SU-DHL-6 (cell line): Measurements from ENCODE around the gene MEAK7.

Source experiments
- CTCF ChIP-seq: fragments of 200-600 bp; sonication (generic); IDR thresholded peaks from one replicate; pipeline ENCODE4 v1.5.1; 2017; ENCODE audit warnings: antibody characterized with exemption, mild to moderate bottlenecking, low read length, moderate library complexity; ENCODE audit not compliant: insufficient read depth, poor library complexity, severe bottlenecking
- EZH2phosphoT487 ChIP-seq: fragments of 200-600 bp; sonication (generic), shearing (Covaris generic); conservative IDR thresholded peaks from 2 replicates; pipeline ENCODE4 v1.6.1; 2018; ENCODE audit warnings: mild to moderate bottlenecking, antibody characterized with exemption, low read length, moderate library complexity, mixed read lengths

GRCh38 chr16:84526794-84527531 lies 22.5 kb upstream of the MEAK7 start:
- TF ChIP-seq CTCF (no peak), EZH2phosphoT487 (no peak)
